Kidney epithelial cell (primary cell): ENCODE data around the gene THBS2. TPM values are rescaled to one million over a fixed set of nuclear protein-coding genes. Genes with fewer than 3 reads are reported as not detected.

Experiments used
- DNase-seq: peaks from one replicate; pipeline ENCODE4 v3.0.0-alpha.2; 2010; ENCODE audit warnings: low read depth
- H3K27me3 ChIP-seq: 2 replicates; pipeline ENCODE4 v1.6.0; 2011; ENCODE audit warnings: low read length; ENCODE audit not compliant: control insufficient read depth, insufficient read depth
- H3K36me3 ChIP-seq: 2 replicates; pipeline ENCODE4 v1.5.1; 2011; ENCODE audit warnings: low read length; ENCODE audit not compliant: control insufficient read depth, insufficient read depth
- H3K4me3 ChIP-seq: 2 replicates; pipeline ENCODE4 v1.5.1; 2011; ENCODE audit warnings: low read depth, mild to moderate bottlenecking, control low read depth, low read length
- total RNA-seq: library from RNA; depleted of rRNA; stranded (reverse); fragments of >200 nt; gene quantifications from 2 replicates; pipeline ENCODE4 v1.2.3, GENCODE V29; 2015
- TF ChIP-seq, protein P1 (sequence below): IDR thresholded peaks from 2 replicates; pipeline ENCODE4 v1.5.1; 2011; ENCODE audit warnings: mild to moderate bottlenecking, moderate library complexity, low read length, control low read depth, inconsistent platforms; ENCODE audit not compliant: insufficient read depth, poor library complexity, severe bottlenecking

The THBS2 gene
- total RNA-seq, 1 donor from 2014 or later, result 21.9 TPM

DNA sequence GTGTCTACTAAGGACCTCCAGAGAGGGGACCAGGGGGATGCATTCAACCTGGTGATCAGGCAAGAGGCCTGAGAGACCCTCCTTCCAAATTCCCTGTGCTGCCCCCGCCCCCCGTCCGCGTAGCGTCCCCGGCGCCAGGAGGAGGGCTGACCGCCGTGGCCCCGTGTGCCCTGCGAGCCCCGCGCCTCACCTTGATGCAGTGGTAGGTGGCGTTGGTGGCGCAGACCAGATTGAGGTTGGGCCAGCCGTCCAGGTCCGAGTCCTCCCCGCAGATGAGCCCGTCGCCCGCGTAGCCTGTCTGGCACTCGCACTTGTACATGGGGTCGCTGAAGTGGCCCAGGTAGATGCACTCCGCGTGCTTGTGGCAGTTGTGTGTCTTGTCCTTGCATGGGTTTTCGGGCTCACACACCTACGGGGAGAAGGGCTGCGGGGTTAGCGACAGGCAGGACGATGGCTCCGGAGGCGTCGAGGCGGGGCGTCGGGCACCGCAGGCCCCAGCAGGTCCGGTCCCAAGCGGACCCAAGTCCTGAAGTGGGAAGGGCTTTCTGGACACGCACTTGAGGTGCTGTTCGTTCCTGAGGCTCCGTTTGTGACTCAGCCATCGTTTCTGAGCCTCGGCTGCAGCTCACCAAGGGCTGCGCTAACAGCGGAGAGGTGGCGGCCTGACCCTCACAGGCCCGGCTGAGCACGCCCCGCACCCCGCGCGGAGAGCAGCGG, 21.7 kb downstream of the THBS2 start:
- TF ChIP-seq, protein P1, sequence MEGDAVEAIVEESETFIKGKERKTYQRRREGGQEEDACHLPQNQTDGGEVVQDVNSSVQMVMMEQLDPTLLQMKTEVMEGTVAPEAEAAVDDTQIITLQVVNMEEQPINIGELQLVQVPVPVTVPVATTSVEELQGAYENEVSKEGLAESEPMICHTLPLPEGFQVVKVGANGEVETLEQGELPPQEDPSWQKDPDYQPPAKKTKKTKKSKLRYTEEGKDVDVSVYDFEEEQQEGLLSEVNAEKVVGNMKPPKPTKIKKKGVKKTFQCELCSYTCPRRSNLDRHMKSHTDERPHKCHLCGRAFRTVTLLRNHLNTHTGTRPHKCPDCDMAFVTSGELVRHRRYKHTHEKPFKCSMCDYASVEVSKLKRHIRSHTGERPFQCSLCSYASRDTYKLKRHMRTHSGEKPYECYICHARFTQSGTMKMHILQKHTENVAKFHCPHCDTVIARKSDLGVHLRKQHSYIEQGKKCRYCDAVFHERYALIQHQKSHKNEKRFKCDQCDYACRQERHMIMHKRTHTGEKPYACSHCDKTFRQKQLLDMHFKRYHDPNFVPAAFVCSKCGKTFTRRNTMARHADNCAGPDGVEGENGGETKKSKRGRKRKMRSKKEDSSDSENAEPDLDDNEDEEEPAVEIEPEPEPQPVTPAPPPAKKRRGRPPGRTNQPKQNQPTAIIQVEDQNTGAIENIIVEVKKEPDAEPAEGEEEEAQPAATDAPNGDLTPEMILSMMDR, result no peak
- no peak for DNase-seq
- H3K4me3 ChIP-seq, result no peak overlapping the region
- H3K27me3 ChIP-seq, result no peaks in the 10 kb centered on the region
- no peaks in the 10 kb centered on the region for H3K36me3 ChIP-seq

DNA sequence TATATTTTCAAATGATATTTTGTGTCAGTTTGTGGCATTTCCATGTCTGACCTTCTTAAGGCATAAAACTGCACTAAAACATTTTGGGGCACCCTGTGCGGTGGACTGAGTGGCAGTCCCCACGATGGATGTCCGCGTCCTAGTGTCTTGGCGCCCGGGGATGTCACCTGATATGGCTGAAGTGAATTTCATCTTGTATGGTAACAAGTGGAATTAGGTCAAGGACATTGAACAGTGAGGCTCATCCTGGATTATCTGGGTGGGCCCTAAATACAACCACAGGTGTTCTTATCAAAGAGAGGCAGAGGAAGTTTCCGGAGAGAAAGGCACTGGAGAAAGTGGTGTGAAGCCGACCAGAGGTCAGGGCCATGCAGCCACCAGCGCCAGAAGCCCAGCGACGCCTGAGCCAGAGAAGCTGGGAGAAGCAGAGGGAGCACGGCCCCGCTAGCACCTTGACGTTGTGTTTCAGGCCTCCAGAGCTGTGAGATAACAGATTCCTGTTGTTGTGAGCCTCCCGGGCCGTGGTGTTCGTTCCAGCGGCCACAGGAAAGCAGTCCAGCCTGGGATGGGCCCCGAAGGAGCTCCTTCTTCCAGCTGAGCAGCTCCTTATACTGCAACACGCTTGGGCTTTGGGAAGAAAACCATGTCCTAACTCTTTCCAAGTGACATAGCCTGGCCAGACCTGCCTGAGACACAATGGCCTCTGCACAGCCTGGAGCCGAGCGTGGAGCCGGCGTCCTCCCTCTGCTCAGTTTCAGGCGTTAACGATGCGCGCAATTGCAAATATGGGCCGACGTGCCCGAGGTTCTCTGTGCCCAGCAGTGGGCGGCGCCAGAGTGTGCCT, 22.5 kb downstream of the THBS2 start:
- DNase-seq, result no peak
- TF ChIP-seq, protein P1, result no peak
- Histone ChIP-seq H3K36me3 (no peaks in the 10 kb centered on the region), H3K27me3 (no peaks in the 10 kb centered on the region), H3K4me3 (no peak overlapping the region)

DNA sequence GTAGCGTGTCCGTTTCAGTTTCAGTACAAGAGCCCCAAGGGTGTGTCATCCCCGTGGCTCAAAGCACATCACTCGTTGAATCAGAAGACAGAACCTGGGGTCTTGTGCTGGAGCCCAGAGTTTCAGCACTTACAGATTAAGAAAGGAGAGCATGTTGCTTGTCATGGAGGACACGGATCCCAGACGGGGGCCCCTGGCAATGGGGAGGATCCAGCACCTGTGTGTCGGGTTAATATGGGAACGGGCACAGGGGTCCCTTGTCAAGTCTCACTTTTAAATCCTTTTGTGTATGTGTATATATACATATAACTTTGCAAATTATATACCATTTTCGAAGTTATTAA, 23.4 kb downstream of the THBS2 start:
- Histone ChIP-seq H3K4me3 (no peak overlapping the region), H3K27me3 (no peaks in the 10 kb centered on the region), H3K36me3 (no peaks in the 10 kb centered on the region)
- TF ChIP-seq, protein P1, result no peak
- no peak for DNase-seq

DNA sequence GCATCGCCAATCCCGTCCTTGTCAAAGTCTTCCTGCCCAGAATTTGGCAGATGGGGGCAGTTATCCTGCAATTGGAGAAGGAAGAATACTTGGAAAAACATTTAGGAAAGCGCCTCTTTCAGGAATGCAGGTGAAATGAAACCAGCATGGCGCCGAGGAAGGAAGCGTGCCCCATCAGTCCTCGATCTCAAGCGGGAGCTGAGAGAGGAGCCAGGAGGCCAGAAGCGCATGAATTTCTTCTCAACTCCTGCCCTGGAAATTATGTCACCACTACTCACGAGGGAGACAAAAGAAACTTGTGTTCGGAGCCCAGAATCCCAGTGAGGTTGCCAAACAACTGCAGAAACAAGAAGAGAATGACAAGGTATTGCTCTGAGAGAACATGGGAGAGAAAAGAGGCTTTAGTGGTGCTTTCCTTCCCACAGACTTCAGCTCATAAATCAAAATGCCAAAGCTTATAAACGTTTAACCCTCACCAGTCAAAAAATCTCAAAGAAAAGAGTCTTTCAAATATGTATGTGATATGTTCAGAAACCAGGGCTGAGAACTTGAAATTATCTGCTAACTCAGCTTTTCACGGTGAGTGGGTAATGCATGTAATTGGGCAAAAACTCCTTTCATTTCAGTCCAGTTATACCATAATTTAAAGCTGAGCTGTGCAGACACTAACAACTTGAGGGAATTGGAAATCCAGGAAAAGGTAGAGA, 23.9 kb downstream of the THBS2 start:
- TF ChIP-seq, protein P1, result no peak
- no peak for DNase-seq
- Histone ChIP-seq H3K27me3 (no peaks in the 10 kb centered on the region), H3K4me3 (no peak overlapping the region), H3K36me3 (no peaks in the 10 kb centered on the region)

DNA sequence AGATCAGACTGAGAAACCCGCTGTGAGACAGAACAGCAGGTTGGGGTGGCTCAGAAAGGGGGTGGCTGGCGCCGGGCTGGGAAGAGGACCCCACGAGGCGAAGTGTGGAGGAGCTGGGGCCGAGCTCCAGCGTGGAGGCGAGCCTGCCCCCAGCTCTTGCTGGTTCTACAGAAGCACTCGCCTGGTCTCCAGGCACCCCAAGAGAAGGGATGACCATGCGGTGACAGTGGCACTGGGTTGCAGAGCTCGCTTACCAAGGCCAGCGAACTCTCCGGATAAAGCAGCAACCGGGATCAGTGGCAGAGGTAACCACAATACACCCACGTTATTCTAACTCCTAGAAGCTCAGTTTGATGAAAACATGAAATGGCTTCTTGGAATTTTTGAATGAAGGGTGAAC, 26.5 kb downstream of the THBS2 start:
- Histone ChIP-seq H3K4me3 (no peak overlapping the region), H3K27me3 (no peaks in the 10 kb centered on the region), H3K36me3 (no peaks in the 10 kb centered on the region)
- no peak for DNase-seq
- TF ChIP-seq, protein P1, result no peak
